HL-60/S4 treated with phorbol 12-myristate 13-acetate at 8.2 ng/mL for 4 days and 3 days (cell line): Measurements from ENCODE around the gene USP4.
"Not testable (repeated sequence)": the region's sequence is repeated elsewhere in the genome, so short reads cannot be mapped to it uniquely, and the experiment has no call there.

Source experiments
- in situ Hi-C: fragments of 300-500 bp; cut with MboI; formaldehyde crosslinking; loops from 2 replicates; pipeline ENCODE4 v1.15.0; 2022; ENCODE audit warnings: low sequenced_read_pairs

USP4 gene

DNA sequence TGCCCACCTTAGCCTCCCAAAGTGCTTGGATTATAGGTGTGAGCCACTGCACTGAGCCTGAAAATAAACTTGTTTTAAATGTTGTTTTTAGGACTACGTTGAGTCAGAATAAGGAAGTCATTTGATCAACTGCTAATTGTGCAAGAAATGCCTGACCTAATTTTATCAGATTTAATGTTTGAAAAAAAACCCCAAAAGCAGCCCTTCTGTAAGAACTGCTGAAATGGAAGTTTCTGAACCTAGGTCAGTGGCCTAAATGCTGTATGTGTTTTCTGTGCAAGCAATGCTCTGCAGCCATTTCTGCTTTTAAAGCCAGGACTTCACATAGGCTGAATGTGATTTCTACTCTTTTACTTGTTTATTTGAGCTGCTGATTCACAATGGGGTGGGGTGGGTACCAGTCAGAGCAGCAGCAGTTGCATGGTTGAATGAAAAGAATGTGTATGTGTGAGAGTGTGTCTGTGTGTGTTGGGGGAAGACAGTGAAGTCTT lies 11.7 kb upstream of the USP4 start:
- in situ Hi-C loops = no loop called here

DNA sequence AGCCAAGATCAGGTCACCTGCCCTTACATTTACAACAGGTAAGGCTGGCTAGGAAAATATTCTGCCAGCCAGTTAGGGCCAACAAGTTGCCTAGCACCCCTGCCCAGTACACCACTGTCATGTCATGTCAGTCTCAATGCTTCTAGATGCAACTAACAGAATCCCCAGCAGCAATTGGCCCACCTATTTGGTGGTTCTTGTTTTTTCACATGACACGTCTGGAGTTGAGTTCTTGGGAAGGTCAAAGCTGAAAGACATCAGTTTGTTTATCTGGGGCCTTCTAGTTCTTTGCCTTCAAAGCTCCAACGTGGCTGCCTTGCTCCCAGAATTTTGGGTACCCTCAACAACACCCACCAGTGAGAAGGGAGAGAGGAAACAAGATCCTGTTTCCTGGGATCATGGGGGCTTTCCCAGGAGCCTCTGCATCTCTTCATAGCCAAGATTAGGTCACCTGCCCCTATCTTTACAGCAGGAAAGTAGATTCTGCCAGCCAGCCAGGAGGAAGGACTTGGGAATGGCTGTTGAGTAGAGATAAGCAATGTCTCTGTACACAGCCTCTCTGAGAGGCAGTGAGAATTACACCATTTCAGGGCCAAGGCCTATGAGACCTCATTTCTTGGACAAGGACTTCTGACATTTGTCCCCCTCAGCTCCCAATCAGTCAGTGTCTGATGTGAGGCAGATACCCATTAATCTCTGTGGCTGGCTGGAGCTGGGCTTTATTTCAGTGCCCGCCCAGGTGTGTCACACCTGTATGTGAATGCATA lies 9.7 kb upstream of the USP4 start:
- in situ Hi-C loops = no loop called here

DNA sequence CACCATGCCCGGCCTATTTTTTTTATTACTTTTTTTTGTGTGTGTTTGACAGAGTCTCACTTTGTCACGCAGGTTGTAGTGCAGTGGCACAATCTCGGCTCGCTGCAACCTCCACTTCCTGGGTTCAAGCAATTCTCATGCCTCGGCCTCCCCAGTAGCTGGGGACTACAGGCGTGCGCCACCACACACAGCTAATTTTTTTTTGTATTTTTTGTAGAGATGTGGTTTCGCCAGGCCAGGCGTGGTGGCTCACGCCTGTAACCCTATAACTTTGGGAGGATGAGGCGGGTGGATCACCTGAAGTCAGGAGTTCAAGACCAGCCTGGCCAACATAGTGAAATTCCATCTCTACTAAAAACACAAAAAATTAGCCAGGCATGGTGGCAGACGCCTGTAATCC lies 8.5 kb upstream of the USP4 start:
- in situ Hi-C loops = not testable (repeated sequence)

DNA sequence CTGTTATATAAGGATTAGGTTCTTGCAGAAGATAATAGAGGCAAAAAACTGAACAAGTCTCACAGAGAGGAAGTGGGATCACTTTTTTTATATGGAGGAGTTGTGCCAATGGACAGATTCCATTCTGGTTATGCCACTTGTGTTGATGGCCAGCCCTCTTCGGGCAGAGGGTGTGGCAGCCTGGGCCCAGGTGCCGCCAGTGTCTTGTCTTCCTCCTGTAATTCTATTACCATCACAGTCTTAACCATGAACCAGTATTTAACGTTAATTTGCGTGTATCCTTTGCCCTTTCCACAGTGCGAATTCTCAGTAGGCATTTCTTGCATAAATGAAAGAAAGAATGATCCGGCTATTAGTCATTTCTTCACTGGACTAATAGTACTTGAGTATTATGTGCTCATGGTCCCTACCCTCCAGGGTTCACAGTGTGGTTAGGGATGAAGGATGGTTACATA lies 7.0 kb upstream of the USP4 start:
- in situ Hi-C loops = no loop called here

DNA sequence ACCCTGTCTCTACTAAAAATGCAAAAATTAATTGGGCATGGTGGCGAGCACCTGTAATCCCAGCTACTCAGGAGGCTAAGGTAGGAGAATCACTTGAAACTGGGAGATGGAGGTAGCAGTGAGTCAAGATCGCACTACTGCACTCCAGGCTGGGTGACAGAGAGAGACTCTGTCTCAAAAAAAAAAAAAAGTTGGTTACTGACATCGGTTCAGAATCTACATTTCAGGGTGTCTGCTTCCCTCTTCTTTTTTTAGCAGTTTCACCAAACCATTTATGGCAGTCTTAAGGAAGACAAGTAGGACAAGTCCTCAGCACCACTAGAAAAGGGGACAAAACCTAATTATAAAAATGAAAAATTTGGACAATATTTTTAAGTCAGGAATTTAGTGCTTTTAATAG lies 3.3 kb upstream of the USP4 start:
- in situ Hi-C loops = no loop called here

DNA sequence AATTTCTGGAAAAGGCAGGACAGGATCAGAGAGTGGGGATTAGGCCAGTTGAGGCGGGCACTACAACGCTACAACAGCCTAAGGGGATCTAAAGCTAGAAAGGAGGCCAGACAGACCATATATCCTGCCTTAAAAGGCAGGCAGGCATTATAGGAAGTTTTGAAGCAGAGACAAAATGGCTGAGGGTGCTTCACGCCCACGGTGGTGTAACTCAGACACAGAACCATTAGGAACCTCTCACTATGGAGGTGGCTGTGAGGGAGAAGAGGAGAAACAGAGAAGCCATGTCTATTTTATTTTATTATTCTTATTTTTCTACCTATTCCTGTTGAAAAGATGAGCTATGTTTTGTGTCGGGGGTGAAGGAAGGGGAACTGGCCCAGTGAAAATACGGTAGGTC lies 2.1 kb upstream of the USP4 start:
- in situ Hi-C loops = no loop called here

DNA sequence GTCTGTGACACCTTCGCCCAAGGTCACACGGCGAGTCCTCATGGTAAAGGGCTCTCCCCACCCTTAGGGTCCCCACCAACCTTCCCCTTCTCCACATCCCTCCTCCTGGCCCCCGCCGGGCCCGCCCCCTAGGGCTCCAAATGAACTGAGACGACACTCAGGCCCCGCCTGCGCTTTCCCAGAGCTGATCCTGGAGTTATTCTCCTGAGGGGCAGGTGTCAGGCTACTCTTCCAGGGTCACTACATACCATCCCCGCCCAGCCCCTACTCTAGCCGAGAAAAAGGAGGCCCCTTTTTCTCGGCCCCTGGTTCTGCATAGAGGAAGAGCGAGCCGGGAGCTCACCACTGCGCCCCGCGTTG lies 292 bp downstream of the USP4 start:
- in situ Hi-C loops = no loop called here

DNA sequence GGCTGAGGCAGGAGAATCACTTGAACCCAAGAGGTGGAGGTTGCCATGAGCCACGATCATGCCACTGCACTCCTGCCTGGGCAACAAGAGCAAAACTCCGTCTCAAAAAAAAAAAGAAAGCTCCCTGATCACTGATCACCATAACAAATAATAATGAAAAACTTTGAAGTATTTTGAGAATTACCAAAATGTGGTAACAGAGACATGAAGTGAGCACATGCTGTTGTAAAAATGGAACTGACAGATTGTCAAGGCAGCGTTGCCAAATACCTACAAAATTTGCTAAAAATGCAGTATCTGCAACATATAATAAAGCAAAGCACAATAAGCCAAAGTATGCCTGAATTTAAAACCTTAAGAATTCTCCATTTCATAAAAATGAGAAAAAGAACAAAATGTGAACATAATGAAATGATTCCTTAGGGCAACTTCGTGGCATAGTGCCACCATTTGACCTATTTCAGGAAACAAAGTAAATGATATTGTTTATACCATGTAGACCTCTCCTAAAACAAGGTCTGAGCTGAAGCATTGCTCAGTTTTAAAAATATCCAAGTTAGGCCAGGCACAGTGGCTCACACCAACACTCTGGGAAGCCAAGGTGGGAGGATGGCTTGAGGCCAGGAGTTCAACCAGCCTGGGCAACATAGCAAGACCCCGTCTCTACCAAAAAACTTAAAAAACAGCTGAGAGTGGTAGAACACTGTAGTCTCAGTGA lies 5.8 kb downstream of the USP4 start:
- in situ Hi-C loops = no loop called here

DNA sequence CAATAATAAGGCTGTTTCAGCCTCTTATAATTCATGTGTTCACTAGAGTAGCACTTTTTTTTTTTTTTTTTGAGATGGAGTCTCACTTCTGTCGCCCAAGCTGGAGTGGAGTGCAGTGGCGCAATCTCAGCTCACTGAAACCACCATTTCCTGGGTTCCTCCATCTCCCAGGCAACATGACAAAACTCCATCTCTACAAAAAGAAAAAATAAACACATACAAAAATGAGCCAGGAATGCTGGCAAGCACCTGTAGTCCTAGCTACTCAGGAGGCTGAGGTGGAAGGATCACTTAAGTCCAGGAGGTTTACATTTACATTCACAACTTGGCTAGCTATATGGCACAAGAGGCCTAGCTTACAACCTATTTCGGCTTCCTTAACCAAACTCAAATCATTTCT lies 6.8 kb downstream of the USP4 start:
- in situ Hi-C loops = no loop called here

DNA sequence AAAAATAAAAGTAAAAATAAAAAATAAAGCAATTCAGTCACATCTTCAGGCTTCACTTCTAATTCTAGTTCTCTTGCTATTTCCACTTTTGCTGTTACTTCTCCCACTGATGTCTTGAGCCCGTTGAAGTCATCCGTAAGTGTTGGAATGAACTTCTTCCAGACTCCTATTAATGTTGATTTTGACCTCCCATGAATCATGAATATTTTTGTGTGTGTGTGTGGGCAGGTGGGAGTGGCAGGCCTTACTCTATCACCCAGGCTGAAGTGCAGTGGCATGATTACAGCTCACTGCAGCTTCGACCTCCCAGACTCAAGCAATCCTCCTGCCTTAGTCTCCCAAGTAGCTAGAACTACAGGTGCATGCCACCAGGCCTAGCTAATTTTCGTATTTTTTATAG lies 10.7 kb downstream of the USP4 start:
- in situ Hi-C loops = no loop called here

DNA sequence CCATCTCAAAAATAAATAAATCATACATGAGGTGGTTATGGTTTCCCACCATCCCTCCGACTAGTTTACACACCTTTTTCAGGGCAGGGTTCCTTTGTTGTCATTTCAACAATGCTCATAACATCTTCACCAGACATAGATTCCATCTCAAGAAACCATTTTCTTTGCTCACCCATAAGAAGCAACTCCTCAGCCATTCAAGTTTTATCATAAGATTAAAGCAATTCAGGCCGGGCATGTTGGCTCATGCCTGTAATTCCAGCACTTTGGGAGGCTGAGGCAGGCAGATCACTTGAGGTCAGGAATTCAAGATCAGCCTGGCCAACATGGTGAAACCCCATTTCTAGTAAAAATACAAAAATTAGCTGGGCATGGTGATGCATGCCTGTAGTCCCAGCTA lies 11.5 kb downstream of the USP4 start:
- in situ Hi-C loops = not testable (repeated sequence)

DNA sequence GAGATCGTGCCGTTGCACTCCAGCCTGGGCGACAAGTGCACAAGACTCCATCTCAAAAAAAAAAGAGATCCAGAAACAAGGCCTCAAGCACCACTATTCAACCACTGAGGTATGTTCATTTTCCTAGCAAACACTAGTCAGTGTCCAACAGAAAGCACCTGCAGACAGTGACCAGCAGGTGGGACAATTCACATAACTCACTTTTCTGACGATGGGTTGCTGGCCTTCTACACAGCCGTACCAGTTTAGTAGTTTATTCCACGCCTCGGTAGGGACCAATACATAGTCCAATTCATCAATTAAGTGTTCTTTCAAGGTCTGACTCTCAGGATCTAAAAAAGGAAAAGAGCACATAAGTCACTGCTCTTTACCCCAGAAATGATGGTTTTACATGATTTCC lies 12.4 kb downstream of the USP4 start:
- in situ Hi-C loops = no loop called here

DNA sequence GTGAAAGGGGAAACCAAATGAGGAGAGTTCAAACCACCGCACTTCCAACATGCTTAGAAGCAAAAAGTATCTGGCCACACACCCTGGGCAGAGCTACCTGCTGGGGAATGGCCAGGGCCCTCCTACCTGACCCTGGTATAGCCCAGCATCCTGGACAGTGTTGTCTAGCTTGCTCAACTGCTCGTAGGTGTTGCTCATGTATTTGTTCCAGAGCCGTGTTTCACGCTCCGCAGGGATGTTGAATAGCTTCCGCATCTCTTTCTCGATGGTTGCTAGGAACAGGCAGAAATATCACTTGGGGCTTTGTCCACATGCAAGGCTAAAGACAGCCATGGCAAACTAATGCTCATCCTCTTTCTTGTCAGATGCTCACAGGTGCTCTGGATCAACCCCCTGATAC lies 15.1 kb downstream of the USP4 start:
- in situ Hi-C loops = no loop called here

DNA sequence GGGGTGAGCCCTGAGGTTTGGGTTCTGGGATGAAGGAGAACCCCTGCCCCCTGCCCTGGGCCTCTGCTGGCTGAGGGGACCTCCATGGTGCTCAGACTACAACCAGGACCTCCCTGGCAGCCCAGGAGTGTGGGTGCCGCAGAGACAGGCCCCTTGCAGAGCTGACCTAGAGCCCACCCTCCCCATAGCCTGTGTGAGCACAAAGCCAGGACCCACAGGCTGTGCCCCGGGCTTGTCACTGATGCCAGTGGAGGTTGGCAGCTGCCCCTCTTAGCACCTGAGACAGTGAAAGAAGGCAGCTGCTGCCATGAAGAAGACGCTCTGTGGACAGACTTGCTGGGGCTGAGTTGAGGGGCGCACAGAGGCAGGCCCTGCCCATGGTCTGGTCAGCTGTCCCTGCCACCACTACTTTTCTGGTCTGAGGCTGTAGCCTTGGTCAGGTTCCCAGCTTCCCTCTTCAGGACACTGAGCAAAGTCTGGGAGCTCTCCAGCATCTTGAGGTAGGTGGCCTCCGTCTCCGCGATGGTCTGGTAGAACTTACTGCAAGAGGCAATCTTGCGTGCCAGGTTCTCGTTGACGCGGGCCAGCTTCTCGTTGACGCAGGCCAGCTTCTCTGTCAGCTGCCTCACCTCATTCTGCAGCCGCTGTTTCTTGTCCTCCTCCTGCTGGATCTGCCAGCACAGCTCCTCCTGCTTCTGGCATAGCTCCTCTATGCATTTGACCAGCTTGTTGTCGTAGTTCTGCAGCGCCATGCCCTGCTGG lies 23.0 kb downstream of the USP4 start:
- in situ Hi-C loops = no loop called here

DNA sequence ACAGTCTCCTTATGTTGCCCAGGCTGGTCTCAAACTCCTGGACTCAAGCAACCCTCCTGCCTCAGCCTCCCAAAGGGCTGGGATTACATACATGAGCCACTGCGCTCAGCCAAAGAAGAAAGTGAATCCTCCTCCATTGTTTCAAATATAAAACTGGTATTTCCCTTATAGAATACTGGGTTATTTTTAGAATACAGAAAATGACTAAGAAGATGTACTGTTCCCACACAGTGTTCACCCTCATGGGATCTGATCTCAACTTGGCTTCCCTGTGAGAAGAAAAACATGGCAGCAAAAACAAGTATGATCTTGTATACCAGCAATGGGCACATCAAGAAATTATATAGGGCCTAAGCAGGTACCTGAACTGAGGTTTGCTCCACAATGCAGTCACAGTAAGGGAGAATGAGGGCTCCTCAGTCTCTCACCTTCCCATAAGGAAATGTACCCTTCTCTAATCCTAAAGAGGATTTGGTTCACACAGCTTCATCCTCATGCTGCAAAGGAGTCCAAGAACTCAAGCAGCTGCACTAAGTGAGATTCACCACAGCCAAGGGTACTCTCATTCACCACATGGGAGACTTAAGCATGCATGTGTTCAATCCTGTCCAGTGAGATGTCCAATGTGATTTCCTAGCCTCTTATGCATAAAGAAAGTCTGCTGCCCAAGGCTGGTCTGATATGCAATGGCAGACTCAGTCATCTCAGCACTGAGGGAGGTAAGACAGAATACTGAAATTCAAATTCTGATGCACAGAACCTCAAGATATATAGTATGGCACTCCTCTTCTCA lies 25.8 kb downstream of the USP4 start:
- in situ Hi-C loops = no loop called here

DNA sequence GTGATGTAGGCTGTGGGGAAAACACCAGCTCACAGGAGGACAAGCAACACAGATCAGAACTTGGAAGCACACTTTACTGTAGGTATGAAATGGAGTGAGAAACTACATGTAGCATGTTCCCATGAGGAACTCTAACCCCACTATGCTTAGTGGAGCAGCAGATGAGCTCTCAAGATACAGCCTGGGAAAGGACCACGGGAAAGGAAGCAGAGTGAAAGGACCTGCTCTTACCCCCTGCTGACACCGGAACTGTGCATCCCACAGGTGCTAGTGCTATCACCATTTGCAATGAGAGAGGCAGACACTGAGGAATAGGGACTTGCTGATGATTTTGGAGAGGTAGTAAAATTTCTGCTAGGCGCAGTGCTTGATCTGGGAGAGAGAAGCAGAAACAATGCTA lies 28.6 kb downstream of the USP4 start:
- in situ Hi-C loops = no loop called here

DNA sequence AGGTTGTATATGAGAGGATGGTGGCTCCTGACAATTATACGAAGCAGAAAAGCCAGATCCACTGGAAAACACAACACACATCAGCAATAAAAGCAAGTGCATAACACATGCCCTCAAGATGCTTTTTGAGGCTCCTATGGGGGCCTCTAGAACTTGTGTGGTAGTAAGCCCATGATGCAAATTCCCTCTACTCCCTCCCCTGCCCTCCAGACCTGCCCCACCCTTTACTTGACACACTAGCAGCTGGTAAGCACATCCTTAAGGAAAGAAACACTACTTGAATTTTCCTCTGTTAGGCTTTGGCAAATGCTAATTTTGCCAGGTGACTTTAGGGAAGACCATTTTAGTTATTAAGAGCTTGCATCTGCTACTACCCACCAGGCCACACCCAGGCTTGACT lies 29.2 kb downstream of the USP4 start:
- in situ Hi-C loops = no loop called here

DNA sequence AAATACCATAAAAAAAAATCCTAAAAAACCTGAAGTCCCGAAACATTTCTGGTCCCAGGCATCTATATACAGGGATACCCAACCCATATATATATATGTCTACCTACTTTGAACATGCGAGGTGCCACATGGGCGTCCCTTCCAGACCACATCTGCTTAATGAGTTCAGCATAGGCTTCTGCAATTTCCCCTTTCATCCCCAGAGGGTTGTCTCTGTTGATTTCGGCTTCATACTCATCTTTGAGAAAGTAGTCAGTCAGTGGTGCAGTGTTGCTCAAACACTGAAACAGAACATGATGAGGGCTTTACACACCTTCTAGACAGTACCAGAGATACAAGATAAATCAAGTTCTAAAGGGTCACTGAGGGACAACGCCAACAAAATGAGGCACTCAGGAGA lies 34.2 kb downstream of the USP4 start:
- in situ Hi-C loops = no loop called here

DNA sequence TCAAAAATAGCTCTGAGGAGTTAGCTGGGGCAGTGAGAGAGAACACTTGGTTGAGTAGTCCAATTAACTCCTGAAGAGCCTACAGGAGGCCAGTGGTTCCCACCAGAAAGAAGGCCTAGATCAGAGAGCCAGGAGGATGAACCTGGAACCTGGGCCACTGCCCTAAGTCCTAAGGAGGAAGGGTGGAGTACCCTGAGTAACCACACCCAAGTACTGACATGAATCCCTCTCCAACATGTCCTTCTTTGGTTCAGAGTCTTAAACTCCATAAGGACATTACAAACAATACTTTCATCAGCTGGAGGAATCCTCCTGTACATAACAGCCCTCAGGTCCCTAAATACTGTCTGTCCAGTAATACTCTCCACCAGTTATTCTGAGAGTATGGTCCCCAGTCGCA lies 37.2 kb downstream of the USP4 start:
- in situ Hi-C loops = no loop called here

DNA sequence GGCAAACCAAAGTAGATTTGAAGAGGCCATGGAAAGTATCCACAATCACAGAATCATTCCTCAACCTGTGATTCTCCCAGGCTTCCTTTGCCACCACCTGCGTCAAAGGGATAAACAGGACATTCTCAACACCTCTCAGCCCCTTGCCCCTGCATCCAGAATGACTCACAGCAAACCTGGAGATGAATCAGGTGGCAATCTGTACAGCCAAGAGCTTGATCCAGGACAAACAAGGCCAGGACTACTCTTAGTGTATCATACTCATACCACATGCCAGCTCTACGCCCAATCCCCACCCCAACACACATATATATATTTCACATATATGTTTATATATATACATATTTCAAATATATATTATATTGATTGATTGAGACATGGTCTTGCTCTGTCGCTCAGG lies 39.3 kb downstream of the USP4 start:
- in situ Hi-C loops = no loop called here

DNA sequence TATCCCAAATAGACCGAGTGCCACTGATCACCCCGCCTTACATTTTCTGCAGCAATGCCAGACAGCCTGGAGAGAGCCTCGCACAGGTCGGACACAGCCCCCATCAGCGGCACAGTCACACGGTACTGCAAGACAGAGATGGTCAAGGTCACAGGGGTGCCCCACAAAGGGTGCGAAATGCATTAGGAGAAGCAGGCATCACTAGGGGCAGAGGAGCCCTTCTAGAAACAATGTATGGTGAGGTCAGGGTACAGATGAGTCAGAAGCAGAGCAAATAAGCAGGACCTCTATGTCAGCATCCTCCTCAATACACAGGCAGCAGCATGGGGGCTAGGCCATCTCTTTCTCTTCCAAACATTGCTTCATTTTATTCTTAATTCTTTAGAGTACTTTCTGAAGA lies 41.3 kb downstream of the USP4 start:
- in situ Hi-C loops = no loop called here
